SK-N-SH (cell line): Measurements from ENCODE around the gene L1TD1.

ENCODE experiments used
- CTCF ChIP-seq: fragments of 200-600 bp; sonication (generic); IDR thresholded peaks from 2 replicates; pipeline ENCODE4 v1.6.1; 2017; ENCODE audit warnings: antibody characterized with exemption, mild to moderate bottlenecking, moderate library complexity
- EZH2phosphoT487 ChIP-seq: fragments of 200-600 bp; sonication (generic); IDR thresholded peaks from 2 replicates; pipeline ENCODE4 v1.6.1; 2017; ENCODE audit warnings: low read depth, mixed run types, mild to moderate bottlenecking, antibody characterized with exemption, moderate library complexity, borderline replicate concordance
- MXI1 ChIP-seq: IDR thresholded peaks from 2 replicates; pipeline ENCODE4 v1.6.1; 2012; ENCODE audit warnings: mild to moderate bottlenecking, low read depth, low read length, improper control_type of control experiment
- PBX3 ChIP-seq: IDR thresholded peaks from 2 replicates; pipeline ENCODE4; 2012
- POLR2AphosphoS5 ChIP-seq: IDR thresholded peaks from 2 replicates; pipeline ENCODE4 v1.6.1; 2012; ENCODE audit warnings: low read depth, low read length
- RAD21 ChIP-seq: IDR thresholded peaks from 2 replicates; pipeline ENCODE4 v1.6.1; 2012; ENCODE audit warnings: mild to moderate bottlenecking, low read length
- RCOR1 ChIP-seq: fragments of 150-350 bp; IDR thresholded peaks from 2 replicates; pipeline ENCODE4 v1.6.1; 2017; ENCODE audit warnings: antibody characterized with exemption, low read length
- SIN3A ChIP-seq: IDR thresholded peaks from 2 replicates; pipeline ENCODE4 v1.6.1; 2012; ENCODE audit warnings: low read depth, mild to moderate bottlenecking, low read length, moderate library complexity, borderline replicate concordance
- TAF1 ChIP-seq: IDR thresholded peaks from 2 replicates; pipeline ENCODE4 v1.6.1; 2012; ENCODE audit warnings: low read depth, mild to moderate bottlenecking, low read length, moderate library complexity, borderline replicate concordance
- USF1 ChIP-seq: IDR thresholded peaks from 2 replicates; pipeline ENCODE4 v1.4.0; 2012; ENCODE audit warnings: low read depth, borderline replicate concordance
- YY1 ChIP-seq: IDR thresholded peaks from 2 replicates; pipeline ENCODE4 v1.4.0; 2012; ENCODE audit warnings: low read depth, mild to moderate bottlenecking

GRCh38 chr1:62237361-62237760 lies 42.7 kb downstream of the L1TD1 start:
- TF ChIP-seq POLR2AphosphoS5 (no peak), CTCF (no peak), USF1 (no peak), MXI1 (no peak), YY1 (no peak), TAF1 (no peak), RAD21 (no peak), PBX3 (no peak), RCOR1 (no peak), SIN3A (no peak), EZH2phosphoT487 (no peak)
